ENCODE results near the gene HECW1. TPM values are rescaled to one million over a fixed set of nuclear protein-coding genes. Genes with fewer than 3 reads are reported as not detected.

The HECW1 gene
- total RNA-seq, 4 donors from 2014 or later, result 0.83 to 3.9 (median 2.7) TPM; not detected in 1

DNA sequence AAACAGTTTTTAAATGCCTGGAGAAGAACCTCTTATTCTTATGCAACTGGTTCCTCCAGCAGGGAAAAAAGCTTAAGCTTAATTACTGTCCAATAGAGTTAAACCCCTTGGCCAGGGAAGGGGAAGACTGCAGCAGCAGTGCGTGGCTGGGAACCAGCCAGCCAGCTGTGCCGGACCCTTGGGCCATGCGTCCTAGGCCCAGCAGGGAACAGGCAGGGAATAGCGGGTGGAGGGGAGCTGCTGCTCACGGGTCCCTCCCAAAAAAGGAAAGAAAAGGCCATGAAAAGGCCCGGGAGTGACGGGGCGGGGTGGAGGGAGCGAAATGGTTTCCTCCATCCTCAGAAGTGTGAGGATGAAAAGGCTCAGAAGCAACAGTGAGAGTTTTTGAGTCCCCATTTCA, 35.2 kb upstream of the HECW1 start:
- TF ChIP-seq POLR2A (IDR thresholded peaks at IDR 0.05), result no peak
- TF ChIP-seq, protein P1, sequence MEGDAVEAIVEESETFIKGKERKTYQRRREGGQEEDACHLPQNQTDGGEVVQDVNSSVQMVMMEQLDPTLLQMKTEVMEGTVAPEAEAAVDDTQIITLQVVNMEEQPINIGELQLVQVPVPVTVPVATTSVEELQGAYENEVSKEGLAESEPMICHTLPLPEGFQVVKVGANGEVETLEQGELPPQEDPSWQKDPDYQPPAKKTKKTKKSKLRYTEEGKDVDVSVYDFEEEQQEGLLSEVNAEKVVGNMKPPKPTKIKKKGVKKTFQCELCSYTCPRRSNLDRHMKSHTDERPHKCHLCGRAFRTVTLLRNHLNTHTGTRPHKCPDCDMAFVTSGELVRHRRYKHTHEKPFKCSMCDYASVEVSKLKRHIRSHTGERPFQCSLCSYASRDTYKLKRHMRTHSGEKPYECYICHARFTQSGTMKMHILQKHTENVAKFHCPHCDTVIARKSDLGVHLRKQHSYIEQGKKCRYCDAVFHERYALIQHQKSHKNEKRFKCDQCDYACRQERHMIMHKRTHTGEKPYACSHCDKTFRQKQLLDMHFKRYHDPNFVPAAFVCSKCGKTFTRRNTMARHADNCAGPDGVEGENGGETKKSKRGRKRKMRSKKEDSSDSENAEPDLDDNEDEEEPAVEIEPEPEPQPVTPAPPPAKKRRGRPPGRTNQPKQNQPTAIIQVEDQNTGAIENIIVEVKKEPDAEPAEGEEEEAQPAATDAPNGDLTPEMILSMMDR (IDR thresholded peaks at IDR 0.05), result no peak
- H3K4me1 ChIP-seq, result no peaks in the 10 kb centered on the region
- no peak overlapping the region for H3K27ac ChIP-seq
- no peaks in the 10 kb centered on the region for H3K9me3 ChIP-seq
- DNase-seq, result no peak
- H3K36me3 ChIP-seq, result no peaks in the 10 kb centered on the region
- H3K4me3 ChIP-seq, result no peak overlapping the region
- no peaks in the 10 kb centered on the region for H3K27me3 ChIP-seq

GRCh38 chr7:43077732-43078391, 34.6 kb upstream of the HECW1 start:
- no peaks in the 10 kb centered on the region for H3K9me3 ChIP-seq

GRCh38 chr7:43078794-43079193, 33.7 kb upstream of the HECW1 start:
- Histone ChIP-seq H3K4me3 (no peak overlapping the region), H3K36me3 (no peaks in the 10 kb centered on the region)

More at GRCh38 chr7:43077732-43078391, 34.6 kb upstream of the HECW1 start:
- Histone ChIP-seq H3K4me1 (no peaks in the 10 kb centered on the region), H3K27ac (no peak overlapping the region), H3K36me3 (no peaks in the 10 kb centered on the region), H3K27me3 (no peaks in the 10 kb centered on the region), H3K4me3 (no peak overlapping the region)
- TF ChIP-seq POLR2A (IDR thresholded peaks at IDR 0.05), result no peak
- TF ChIP-seq, protein P1 (IDR thresholded peaks at IDR 0.05), result no peak
- DNase-seq, result no peak

DNA sequence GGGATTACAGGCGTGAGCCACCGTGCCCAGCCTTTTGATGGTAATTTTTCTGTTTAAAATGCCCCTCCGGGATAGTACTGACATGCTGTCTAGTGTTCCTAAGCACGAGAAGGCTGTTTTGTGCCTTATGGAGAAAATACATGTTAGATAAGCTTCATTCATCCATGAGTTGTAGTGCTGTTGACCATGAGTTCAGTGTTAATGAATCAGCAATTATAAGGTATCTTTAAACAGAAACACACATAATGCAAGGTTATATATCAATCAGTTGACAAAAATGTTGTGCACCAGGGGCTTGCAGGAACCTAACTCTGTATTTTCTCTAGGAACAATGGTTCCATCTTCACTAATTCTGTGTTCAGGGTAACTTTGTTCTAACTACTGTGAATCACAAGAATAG, 30.8 kb upstream of the HECW1 start:
- Histone ChIP-seq H3K36me3 (no peaks in the 10 kb centered on the region), H3K9me3 (no peaks in the 10 kb centered on the region), H3K27ac (no peak overlapping the region), H3K27me3 (no peaks in the 10 kb centered on the region), H3K4me3 (no peak overlapping the region), H3K4me1 (no peaks in the 10 kb centered on the region)
- TF ChIP-seq, protein P1 (IDR thresholded peaks at IDR 0.05), result no peak
- TF ChIP-seq POLR2A (IDR thresholded peaks at IDR 0.05), result no peak
- no peak for DNase-seq

More at GRCh38 chr7:43078794-43079193, 33.7 kb upstream of the HECW1 start:
- Histone ChIP-seq H3K4me1 (no peaks in the 10 kb centered on the region), H3K9me3 (no peaks in the 10 kb centered on the region), H3K27ac (no peak overlapping the region), H3K27me3 (no peaks in the 10 kb centered on the region)
- no peak for TF ChIP-seq POLR2A (IDR thresholded peaks at IDR 0.05)
- DNase-seq, result no peak

DNA sequence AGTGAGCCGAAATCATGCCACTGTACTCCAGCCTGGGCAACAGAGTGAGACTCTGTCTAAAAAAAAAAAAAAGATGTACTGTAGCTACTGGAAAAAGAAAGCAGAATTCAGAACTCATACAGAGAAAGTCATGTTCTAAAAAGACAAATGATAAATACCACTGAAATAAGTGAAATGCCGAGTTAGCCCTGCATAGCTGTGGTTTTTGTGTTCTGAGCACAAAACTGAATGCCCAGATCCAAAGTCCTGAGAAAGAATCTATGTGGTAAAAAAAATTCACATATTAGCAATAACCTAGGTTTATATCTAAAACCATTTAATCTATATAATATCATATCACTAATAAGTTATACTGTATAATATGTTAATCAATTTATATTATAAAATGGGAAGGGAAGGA, 29.3 kb upstream of the HECW1 start:
- TF ChIP-seq POLR2A (IDR thresholded peaks at IDR 0.05), result no peak
- TF ChIP-seq, protein P1 (IDR thresholded peaks at IDR 0.05), result no peak
- DNase-seq, result no peak
- H3K27me3 ChIP-seq, result no peaks in the 10 kb centered on the region
- no peaks in the 10 kb centered on the region for H3K4me1 ChIP-seq
- no peaks in the 10 kb centered on the region for H3K9me3 ChIP-seq
- no peak overlapping the region for H3K27ac ChIP-seq
- H3K4me3 ChIP-seq, result no peak overlapping the region
- H3K36me3 ChIP-seq, result no peaks in the 10 kb centered on the region

- Histone ChIP-seq H3K36me3 (no peaks in the 10 kb centered on the region), H3K4me1 (no peaks in the 10 kb centered on the region), H3K27ac (no peak overlapping the region), H3K4me3 (no peak overlapping the region), H3K9me3 (no peaks in the 10 kb centered on the region), H3K27me3 (no peaks in the 10 kb centered on the region)
- no peak for DNase-seq
- TF ChIP-seq POLR2A (IDR thresholded peaks at IDR 0.05), result no peak
- TF ChIP-seq, protein P1 (IDR thresholded peaks at IDR 0.05), result no peak
Measured at GRCh38 chr7:43085017-43085416, 27.4 kb upstream of the HECW1 start.
